ENCODE results near the gene SAP30. TPM values are rescaled to one million over a fixed set of nuclear protein-coding genes. Genes with fewer than 3 reads are reported as not detected.

SAP30 gene
- total RNA-seq, 1 donor from 2014 or later, result 44.3 TPM

- Mint-ChIP-seq H3K9me3 (no peaks in the 10 kb centered on the region), H3K27me3 (ENCODE audit: low read depth) (peaks cover 5% of the 10 kb centered on the region), H3K36me3 (ENCODE audit: low read depth) (peaks cover 30% of the 10 kb centered on the region), H3K4me3 (peak overlapping the region; percentile 98), H3K27ac (ENCODE audit: unreplicated experiment) (peak overlapping the region; percentile 94), H3K4me1 (peaks cover 47% of the 10 kb centered on the region)
- no peak for DNase-seq (ENCODE audit: low read depth, low spot score)
- TF ChIP-seq CTCF (conservative IDR thresholded peaks at IDR 0.05), result no peak
Observed at GRCh38 chr4:173332963-173333657, 37.6 kb upstream of the SAP30 start.

GRCh38 chr4:173333658-173334084, 37.1 kb upstream of the SAP30 start:
- Mint-ChIP-seq H3K4me3 (peak overlapping the region; percentile 100), H3K4me1 (peaks cover 47% of the 10 kb centered on the region)
- no peak for DNase-seq (ENCODE audit: low read depth, low spot score)

GRCh38 chr4:173334085-173334890, 36.5 kb upstream of the SAP30 start, which contains the start of gene HMGB2:
Gene HMGB2 (minus strand): TSS chr4:173334358. CDS start chr4:173333649, 709 bp downstream.
- Mint-ChIP-seq H3K9me3 (no peaks in the 10 kb centered on the region), H3K36me3 (ENCODE audit: low read depth) (peaks cover 26% of the 10 kb centered on the region), H3K27ac (ENCODE audit: unreplicated experiment) (peak within 1 kb of the TSS; percentile 99), H3K4me3 (peak within 1 kb of the TSS; percentile 100), H3K4me1 (peaks cover 44% of the 10 kb centered on the region), H3K27me3 (ENCODE audit: low read depth) (peaks cover 5% of the 10 kb centered on the region)
- no peak for TF ChIP-seq CTCF (conservative IDR thresholded peaks at IDR 0.05)
- peak; percentile 99 for DNase-seq (ENCODE audit: low read depth, low spot score)

More at GRCh38 chr4:173333658-173334084, 37.1 kb upstream of the SAP30 start:
- no peak for TF ChIP-seq CTCF (conservative IDR thresholded peaks at IDR 0.05)
- Mint-ChIP-seq H3K27me3 (ENCODE audit: low read depth) (peaks cover 5% of the 10 kb centered on the region), H3K36me3 (ENCODE audit: low read depth) (peaks cover 30% of the 10 kb centered on the region), H3K27ac (ENCODE audit: unreplicated experiment) (peak overlapping the region; percentile 98), H3K9me3 (no peaks in the 10 kb centered on the region)

- TF ChIP-seq CTCF (conservative IDR thresholded peaks at IDR 0.05), result no peak
- peak overlapping the region; percentile 99 for H3K27ac Mint-ChIP-seq (ENCODE audit: unreplicated experiment)
- H3K4me1 Mint-ChIP-seq, result peaks cover 41% of the 10 kb centered on the region
- peak overlapping the region; percentile 100 for H3K4me3 Mint-ChIP-seq
- peak; percentile 66 for DNase-seq (ENCODE audit: low read depth, low spot score)
- H3K36me3 Mint-ChIP-seq (ENCODE audit: low read depth), result peaks cover 24% of the 10 kb centered on the region
- no peaks in the 10 kb centered on the region for H3K9me3 Mint-ChIP-seq
- H3K27me3 Mint-ChIP-seq (ENCODE audit: low read depth), result peaks cover 5% of the 10 kb centered on the region
Observed at GRCh38 chr4:173334891-173335752, 35.6 kb upstream of the SAP30 start.

- Mint-ChIP-seq H3K36me3 (ENCODE audit: low read depth) (peaks cover 13% of the 10 kb centered on the region), H3K27me3 (ENCODE audit: low read depth) (peaks cover 5% of the 10 kb centered on the region), H3K9me3 (no peaks in the 10 kb centered on the region), H3K4me1 (peaks cover 39% of the 10 kb centered on the region), H3K4me3 (peak overlapping the region; percentile 11), H3K27ac (ENCODE audit: unreplicated experiment) (no peak overlapping the region)
- TF ChIP-seq CTCF (conservative IDR thresholded peaks at IDR 0.05), result no peak
- no peak for DNase-seq (ENCODE audit: low read depth, low spot score)
Observed at GRCh38 chr4:173337463-173337862, 33.3 kb upstream of the SAP30 start.
